ENCODE results near the gene TMEM254.
"Not testable (repeated sequence)": the region's sequence is repeated elsewhere in the genome, so short reads cannot be mapped to it uniquely, and the experiment has no call there.

TMEM254 gene, protein sequence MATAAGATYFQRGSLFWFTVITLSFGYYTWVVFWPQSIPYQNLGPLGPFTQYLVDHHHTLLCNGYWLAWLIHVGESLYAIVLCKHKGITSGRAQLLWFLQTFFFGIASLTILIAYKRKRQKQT

GRCh38 chr10:80078448-80079311, at the start of gene TMEM254:
TMEM254 (plus strand) TSS chr10:80078665; CDS start chr10:80078700, 35 bp downstream.
- peak; percentile 81 for DNase-seq (ENCODE audit: low read depth)

GRCh38 chr10:80029205-80029604, 49.3 kb upstream of the TMEM254 start:
- DNase-seq (ENCODE audit: low read depth) = not testable (repeated sequence)

- DNase-seq (ENCODE audit: low read depth) = not testable (repeated sequence)
Observed at GRCh38 chr10:80029865-80030264, 48.6 kb upstream of the TMEM254 start.

DNA sequence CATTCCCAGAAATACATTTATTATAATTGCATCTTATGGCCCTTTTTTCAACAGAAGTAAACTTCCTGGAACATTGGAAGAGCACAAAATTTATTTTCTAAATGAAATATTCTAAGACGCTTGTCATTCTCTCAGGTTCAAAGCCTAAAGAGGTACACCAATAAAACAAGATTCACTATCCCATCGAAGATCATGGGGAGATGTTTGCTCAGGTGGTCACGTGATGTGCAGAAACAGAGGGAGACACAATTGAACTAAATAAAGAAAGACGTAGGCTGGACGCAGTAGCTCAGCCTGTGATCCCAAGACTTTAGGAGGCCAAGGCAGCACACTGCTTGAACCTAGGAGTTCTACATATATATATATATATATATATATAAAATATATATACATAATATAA, 46.0 kb upstream of the TMEM254 start:
- DNase-seq (ENCODE audit: low read depth) = no peak

DNA sequence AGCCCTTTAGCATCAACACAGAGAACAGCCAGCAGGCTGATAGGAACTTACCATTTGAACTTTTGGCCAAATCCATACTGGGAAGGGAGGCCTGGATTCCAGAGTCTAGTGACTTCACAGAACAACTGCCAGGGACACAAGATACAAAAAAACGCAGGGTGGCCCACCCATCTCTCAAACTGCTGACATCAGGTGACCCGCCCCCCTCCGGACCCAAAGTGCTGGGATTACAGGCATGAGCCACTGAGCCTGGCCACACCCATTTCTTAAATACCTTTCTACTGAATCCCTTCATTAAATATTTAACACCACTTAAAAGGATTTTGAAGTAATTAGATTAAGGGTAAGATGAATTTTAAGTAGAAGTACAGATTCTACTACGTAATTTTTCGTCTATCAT, 43.7 kb upstream of the TMEM254 start:
- not testable (repeated sequence) for DNase-seq (ENCODE audit: low read depth)

GRCh38 chr10:80035430-80035829, 43.0 kb upstream of the TMEM254 start:
- not testable (repeated sequence) for DNase-seq (ENCODE audit: low read depth)

GRCh38 chr10:80036921-80037500, 41.5 kb upstream of the TMEM254 start:
- DNase-seq (ENCODE audit: low read depth) = not testable (repeated sequence)

- DNase-seq (ENCODE audit: low read depth) = not testable (repeated sequence)
Observed at GRCh38 chr10:80038226-80038625, 40.2 kb upstream of the TMEM254 start.

GRCh38 chr10:80041162-80041561, 37.3 kb upstream of the TMEM254 start:
- no peak for DNase-seq (ENCODE audit: low read depth)

DNA sequence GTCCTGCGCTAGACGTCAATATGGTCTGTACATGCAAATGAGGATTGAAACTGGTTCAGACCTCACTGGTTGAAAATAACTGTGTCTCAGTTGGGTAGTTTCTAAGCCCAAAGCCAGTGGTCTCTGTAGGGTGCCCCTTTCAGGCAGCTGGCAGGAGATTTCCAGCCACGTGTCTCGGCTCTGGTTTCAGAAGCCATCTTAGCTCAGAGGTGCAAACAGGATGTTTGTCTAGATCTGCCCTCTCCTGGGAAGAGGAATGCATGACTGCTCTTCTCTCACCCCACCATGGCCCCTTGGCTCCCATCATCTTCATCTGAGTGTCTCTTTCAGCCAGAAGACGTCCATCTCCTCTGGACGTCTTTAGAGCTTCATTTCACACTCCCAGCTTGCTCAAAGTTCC, 33.5 kb upstream of the TMEM254 start:
- DNase-seq (ENCODE audit: low read depth) = not testable (repeated sequence)

- peak; percentile 50 for DNase-seq (ENCODE audit: low read depth)
Observed at GRCh38 chr10:80046629-80047441, 31.6 kb upstream of the TMEM254 start.

DNA sequence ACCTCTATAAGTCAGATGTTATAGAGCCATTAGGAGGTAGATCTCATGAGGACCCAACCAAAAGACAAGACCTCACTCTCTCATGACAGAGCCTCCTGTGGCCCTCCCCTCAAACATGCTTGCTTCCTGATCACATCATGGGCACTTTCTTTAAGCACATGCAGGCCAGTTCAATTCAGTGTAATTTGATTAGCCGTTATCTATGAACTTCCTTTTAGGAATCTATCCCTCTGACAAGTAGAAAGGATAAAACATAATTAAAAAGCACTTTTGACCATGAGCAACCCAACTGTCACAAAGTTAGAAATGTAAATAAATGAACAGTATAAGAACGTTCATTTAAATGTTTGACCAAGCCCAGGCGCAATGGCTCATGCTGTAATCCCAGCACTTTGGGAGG, 27.7 kb upstream of the TMEM254 start:
- DNase-seq (ENCODE audit: low read depth) = no peak

- no peak for DNase-seq (ENCODE audit: low read depth)
Observed at GRCh38 chr10:80051993-80052392, 26.5 kb upstream of the TMEM254 start.

- DNase-seq (ENCODE audit: low read depth) = no peak
Observed at GRCh38 chr10:80055760-80056159, 22.7 kb upstream of the TMEM254 start.

- DNase-seq (ENCODE audit: low read depth) = no peak
Observed at GRCh38 chr10:80057171-80057570, 21.3 kb upstream of the TMEM254 start.

DNA sequence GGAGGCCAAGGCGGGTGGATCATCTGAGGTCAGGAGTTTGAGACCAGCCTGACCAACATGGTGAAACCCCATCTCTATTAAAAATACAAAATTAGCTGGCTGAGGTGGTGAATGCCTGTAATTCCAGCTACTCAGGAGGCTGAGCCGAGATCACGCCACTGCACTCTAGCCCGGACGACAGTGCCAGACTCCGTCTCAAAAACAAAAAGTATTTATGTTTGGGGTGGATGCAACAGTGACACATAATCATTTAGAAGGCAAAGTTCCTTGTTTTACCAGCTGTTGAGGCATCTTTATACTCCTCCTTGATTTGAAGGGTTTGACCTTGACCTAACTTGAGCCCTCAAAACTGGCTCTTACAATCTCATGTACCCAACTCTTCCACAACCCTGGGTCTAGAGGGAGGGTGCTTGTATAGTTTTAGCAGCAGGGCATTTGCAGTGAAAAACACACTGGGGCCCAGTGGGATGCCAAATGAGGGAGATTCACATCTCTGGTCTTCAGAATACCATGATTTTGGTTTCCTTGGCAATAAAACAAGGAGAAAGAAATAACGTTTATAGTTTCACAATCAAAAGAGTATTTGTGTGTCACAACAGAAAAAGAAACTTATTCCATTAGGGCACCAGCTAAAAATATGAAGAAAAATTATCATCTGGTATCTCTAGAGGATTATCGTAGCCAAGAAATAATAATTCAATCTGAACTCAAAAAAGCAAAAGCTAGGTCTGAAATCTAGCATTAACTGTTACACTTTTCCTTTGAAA, 14.2 kb upstream of the TMEM254 start:
- no peak for DNase-seq (ENCODE audit: low read depth)

GRCh38 chr10:80066809-80067208, 11.7 kb upstream of the TMEM254 start:
- no peak for DNase-seq (ENCODE audit: low read depth)

DNA sequence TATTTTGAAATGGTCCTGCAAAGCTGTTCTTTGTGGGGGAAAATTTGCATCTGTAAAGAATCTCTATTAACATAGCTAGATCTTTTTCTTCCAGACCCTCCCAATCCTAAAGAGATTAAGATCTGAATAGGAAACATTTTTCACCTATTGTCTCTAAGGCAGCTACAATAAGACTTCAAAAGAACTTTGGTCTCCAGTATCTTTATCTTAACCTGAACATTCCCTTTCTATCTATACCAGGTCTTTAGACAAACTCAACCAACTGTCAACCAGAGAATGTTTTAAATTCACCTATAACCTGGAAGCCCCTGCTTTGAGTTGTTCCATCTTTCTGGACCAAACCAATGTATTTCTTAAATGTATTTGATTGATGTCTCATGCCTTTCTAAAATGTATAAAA, 10.6 kb upstream of the TMEM254 start:
- DNase-seq (ENCODE audit: low read depth) = not testable (repeated sequence)

- DNase-seq (ENCODE audit: low read depth) = no peak
Observed at GRCh38 chr10:80068270-80068669, 10.2 kb upstream of the TMEM254 start.

GRCh38 chr10:80070057-80070456, 8.4 kb upstream of the TMEM254 start:
- DNase-seq (ENCODE audit: low read depth) = no peak

- DNase-seq (ENCODE audit: low read depth) = no peak
Observed at GRCh38 chr10:80072584-80072983, 5.9 kb upstream of the TMEM254 start.

- DNase-seq (ENCODE audit: low read depth) = peak; percentile 60
Observed at GRCh38 chr10:80075781-80076180, 2.7 kb upstream of the TMEM254 start.

All from amniotic epithelial cell (primary cell).